ENCODE measurements around the gene DDIT4.

DDIT4 gene

GRCh38 chr10:72321248-72322029 is 47.7 kb downstream of the DDIT4 start:
- H3K4me3 ChIP-seq (ENCODE audit: low read depth, low read length) = peak overlapping the region; percentile 12
- no peak for DNase-seq (ENCODE audit: low read depth)
- no peak for TF ChIP-seq MAX (IDR thresholded peaks at IDR 0.05; ENCODE audit: low read depth, low read length)
- TF ChIP-seq MYC (IDR thresholded peaks at IDR 0.05; ENCODE audit: low read depth, low read length) = no peak

- no peak for DNase-seq (ENCODE audit: low read depth)
- no peak overlapping the region for H3K4me3 ChIP-seq (ENCODE audit: low read depth, low read length)
- no peak for TF ChIP-seq MYC (IDR thresholded peaks at IDR 0.05; ENCODE audit: low read depth, low read length)
- TF ChIP-seq CTCF (IDR thresholded peaks at IDR 0.05; ENCODE audit: low read depth, low read length) = no peak
- no peak for TF ChIP-seq MAX (IDR thresholded peaks at IDR 0.05; ENCODE audit: low read depth, low read length)
- TF ChIP-seq POLR2A (IDR thresholded peaks at IDR 0.05; ENCODE audit: extremely low read depth, insufficient read length) = no peak
Observed at GRCh38 chr10:72322030-72322279, 48.2 kb downstream of the DDIT4 start.

GRCh38 chr10:72322280-72323058 is 48.7 kb downstream of the DDIT4 start:
- no peak overlapping the region for H3K4me3 ChIP-seq (ENCODE audit: low read depth, low read length)
- TF ChIP-seq POLR2A (IDR thresholded peaks at IDR 0.05; ENCODE audit: extremely low read depth, insufficient read length) (no peak), MYC (IDR thresholded peaks at IDR 0.05; ENCODE audit: low read depth, low read length) (no peak), MAX (IDR thresholded peaks at IDR 0.05; ENCODE audit: low read depth, low read length) (no peak), CTCF (IDR thresholded peaks at IDR 0.05; ENCODE audit: low read depth, low read length) (no peak)
- no peak for DNase-seq (ENCODE audit: low read depth)

- TF ChIP-seq MAX (IDR thresholded peaks at IDR 0.05; ENCODE audit: low read depth, low read length) = no peak
- TF ChIP-seq POLR2A (IDR thresholded peaks at IDR 0.05; ENCODE audit: extremely low read depth, insufficient read length) = no peak
- no peak for TF ChIP-seq MYC (IDR thresholded peaks at IDR 0.05; ENCODE audit: low read depth, low read length)
- no peak for TF ChIP-seq CTCF (IDR thresholded peaks at IDR 0.05; ENCODE audit: low read depth, low read length)
- peak; percentile 7 for DNase-seq (ENCODE audit: low read depth)
- no peak overlapping the region for H3K4me3 ChIP-seq (ENCODE audit: low read depth, low read length)
Observed at GRCh38 chr10:72323108-72323749, 49.5 kb downstream of the DDIT4 start.

- TF ChIP-seq MYC (IDR thresholded peaks at IDR 0.05; ENCODE audit: low read depth, low read length) = no peak
- 0 out of 2 replicates have a peak, but pooled peaks have one; percentile 14 for TF ChIP-seq MAX (IDR thresholded peaks at IDR 0.05; ENCODE audit: low read depth, low read length)
- no peak for TF ChIP-seq CTCF (IDR thresholded peaks at IDR 0.05; ENCODE audit: low read depth, low read length)
- no peak overlapping the region for H3K4me3 ChIP-seq (ENCODE audit: low read depth, low read length)
- DNase-seq (ENCODE audit: low read depth) = peak; percentile 81
Observed at GRCh38 chr10:72323771-72324191, 50.1 kb downstream of the DDIT4 start.

All from NB4 (cell line).